Heart left ventricle (tissue), 16 donors: ENCODE data around the gene CELSR3. TPM values are rescaled to one million over a fixed set of nuclear protein-coding genes. Genes with fewer than 3 reads are reported as not detected.

Experiments
- ATAC-seq, 4 donors: fragments of 200-7000 bp; cut with Tn5 transposase; one replicate each; pipeline ENCODE4 v1.9.1; 2020 to 2022; ENCODE audit warnings: moderate library complexity in 4 of 4, mild to moderate bottlenecking in 3 of 4, moderate number of reproducible peaks in 1 of 4
- DNase-seq, 5 donors: peaks; one replicate each; pipeline ENCODE4 v3.0.0-alpha.2; 2020
- H3K27ac ChIP-seq, 12 donors: fragments of 200-600 bp; sonication (generic) in 4 of 12; one replicate each; pipeline versions ENCODE4 v1.5.0 to v1.8.0; 2016 to 2022; ENCODE audit warnings: mild to moderate bottlenecking in 2 of 12
- H3K27me3 ChIP-seq, 9 donors: fragments of 200-600 bp; sonication (generic) in 2 of 9; one replicate each; pipeline versions ENCODE4 v1.5.1 to v1.8.0; 2016 to 2022; ENCODE audit warnings: mild to moderate bottlenecking in 3 of 9
- H3K36me3 ChIP-seq, 9 donors: fragments of 200-600 bp; sonication (generic) in 2 of 9; one replicate each; pipeline versions ENCODE4 v1.5.0 to v1.8.0; 2018 to 2022; ENCODE audit warnings: mild to moderate bottlenecking in 2 of 9
- H3K4me1 ChIP-seq, 12 donors: fragments of 200-600 bp; sonication (generic) in 4 of 12; one replicate each; pipeline versions ENCODE4 v1.5.0 to v1.8.0; 2016 to 2022; ENCODE audit warnings: mild to moderate bottlenecking in 3 of 12
- H3K4me3 ChIP-seq, 12 donors: fragments of 200-600 bp; sonication (generic) in 4 of 12; one replicate each; pipeline versions ENCODE4 v1.5.0 to v1.8.0; 2017 to 2022; ENCODE audit warnings: mild to moderate bottlenecking in 9 of 12, moderate library complexity in 4 of 12
- H3K9me3 ChIP-seq, 12 donors: fragments of 200-600 bp; sonication (generic) in 4 of 12; one replicate each; pipeline versions ENCODE4 v1.5.0 to v1.8.0; 2016 to 2022; ENCODE audit warnings: mild to moderate bottlenecking in 1 of 12
- CTCF ChIP-seq, 12 donors: fragments of 200-600 bp; sonication (generic) in 4 of 12; IDR thresholded peaks; one replicate each; pipeline versions ENCODE4 v1.5.0 to v1.8.0; 2018 to 2022; ENCODE audit warnings: antibody characterized with exemption in 12 of 12, mild to moderate bottlenecking in 5 of 12
- POLR2A ChIP-seq, 2 donors: fragments of 450-650 bp; IDR thresholded peaks; one replicate each; pipeline ENCODE4 v1.6.1; 2017; ENCODE audit warnings: antibody characterized with exemption in 2 of 2, mild to moderate bottlenecking in 2 of 2, moderate library complexity in 2 of 2
- WGBS, 4 donors: extraction: QIAGEN DNeasy Blood & Tissue Kit in 2 of 4; methylation state at CpG; one replicate each; pipeline versions ENCODE4 v1.1.5 to v1.1.7; 2013 to 2018; 5-methylcytosine and 5-hydroxymethylcytosine counted together
- intact Hi-C, 10 donors: fragments of 100-400 bp; cut with DNase I; formaldehyde crosslinking; loops; one replicate each; pipeline versions ENCODE4 v1.11.1 to v1.14.2; 2022
- polyA plus RNA-seq, 2 donors: library from polyadenylated mRNA; stranded (reverse); fragments of 200-250 nt; gene quantifications; one replicate each; pipeline ENCODE4 v1.2.3, GENCODE V29; 2013
- total RNA-seq, 9 donors: library from RNA; depleted of rRNA in 2 of 9; stranded (reverse); fragments of >200 nt in 2 of 9; fragmentation: NEBNext Ultra II Directional in 3 of 9; extraction: Animal tissue kit (Norgen Biotek cat#: 25700) in 3 of 9; gene quantifications; one replicate each; pipeline versions ENCODE4 v1.1.0 to v1.2.4, GENCODE V29; 2016 to 2023
- donor health status: ischemic (EF 13 %, LVEDD 7.1; RV severe dilation, severe dysfunction).
- donor health status: healthy with polysubstance abuse.
- donor health status: DM: no; HTN: yes; CAD: no.
- donor health status: DM: no; HTN: no; CAD: no.
- donor health status: ischemic (EF 25% LVEDD 6.9; RV normal size, moderate dysfunction).
- donor health status: ischemic (EF 25% LVEDD 5.7; RV mildly dilated, moderate dysfunction).
- donor health status: healthy.
- donor health status: DM: yes; HTN: yes; CAD: no.
- donor health status: ischemic (EF 35%, LVEDD 5.7; RV mildly dilated, moderate dysfunction).
- donor health status: nonischemic (EF 11% LVEDD 7.7; RV severe dilation, severe dysfunction).
- donor health status: DM: yes; HTN: yes; CAD: no.
- donor health status: PGD.
- donor health status: ischemic (EF 29% LVEDD 5.4; RV normal size, mild dysfunction).
- donor health status: nonischemic (EF 23%, LVEDD 6.1; RV moderate dilation, normal function).

CELSR3 gene
- total and polyA plus RNA-seq, 11 donors = 0.10 to 0.36 (median 0.19) TPM

- ATAC-seq (no peak), DNase-seq (no peak)
- TF ChIP-seq CTCF (IDR thresholded peaks at IDR 0.05) (no peak), POLR2A (IDR thresholded peaks at IDR 0.05) (no peak)
- intact Hi-C loops = no loop called here
- 93 to 95% (median 95%) methylated on average over 18 to 24 of the region's 24 CpGs for WGBS, 4 donors
- Histone ChIP-seq H3K4me1 (peaks cover 0 to 11% (median 9%) of the 10 kb centered on the region in 12 donors), H3K27ac (no peak overlapping the region), H3K36me3 (peaks cover 0 to 88% (median 78%) of the 10 kb centered on the region in 9 donors), H3K9me3 (no peaks in the 10 kb centered on the region), H3K27me3 (no peaks in the 10 kb centered on the region), H3K4me3 (no peak overlapping the region)
Observed at GRCh38 chr3:48678566-48679380, 16.1 kb upstream of the CELSR3 start.

- intact Hi-C loops = no loop called here
- no peak overlapping the region for H3K4me3 ChIP-seq
- no peaks in the 10 kb centered on the region for H3K9me3 ChIP-seq
- no peak overlapping the region for H3K27ac ChIP-seq
- peaks cover 0 to 3% (median 2%) of the 10 kb centered on the region in 12 donors for H3K4me1 ChIP-seq
- 59 to 64% (median 63%) methylated on average over 4 of the region's 4 CpGs for WGBS, 4 donors
- ATAC-seq (no peak), DNase-seq (no peak)
- H3K27me3 ChIP-seq = no peaks in the 10 kb centered on the region
- TF ChIP-seq POLR2A (IDR thresholded peaks at IDR 0.05) (no peak), CTCF (IDR thresholded peaks at IDR 0.05) (no peak)
- H3K36me3 ChIP-seq = peaks cover 0 to 89% (median 80%) of the 10 kb centered on the region in 9 donors
Observed at GRCh38 chr3:48678056-48678455, 15.4 kb upstream of the CELSR3 start.

- no peak overlapping the region for H3K4me3 ChIP-seq
- 91 to 94% (median 93%) methylated on average over 9 of the region's 9 CpGs for WGBS, 4 donors
- H3K9me3 ChIP-seq = no peaks in the 10 kb centered on the region
- H3K36me3 ChIP-seq = peaks cover 0 to 67% (median 61%) of the 10 kb centered on the region in 9 donors
- ATAC-seq = peak in 1 of 4 donors; percentile 13
- intact Hi-C loops = no loop called here
- no peak for DNase-seq
- no peaks in the 10 kb centered on the region for H3K27me3 ChIP-seq
- H3K4me1 ChIP-seq = no peaks in the 10 kb centered on the region
- H3K27ac ChIP-seq = no peak overlapping the region
- no peak for TF ChIP-seq CTCF (IDR thresholded peaks at IDR 0.05)
- no peak for TF ChIP-seq POLR2A (IDR thresholded peaks at IDR 0.05)
Observed at GRCh38 chr3:48674505-48674904, 11.8 kb upstream of the CELSR3 start.

- H3K9me3 ChIP-seq = no peaks in the 10 kb centered on the region
- H3K27ac ChIP-seq = no peak overlapping the region
- H3K4me3 ChIP-seq = no peak overlapping the region
- DNase-seq = no peak
- no peaks in the 10 kb centered on the region for H3K27me3 ChIP-seq
- intact Hi-C loops = no loop called here
- no peak for TF ChIP-seq CTCF (IDR thresholded peaks at IDR 0.05)
- no peak for TF ChIP-seq POLR2A (IDR thresholded peaks at IDR 0.05)
- ATAC-seq = no peak
- peaks cover 0 to 47% (median 41%) of the 10 kb centered on the region in 9 donors for H3K36me3 ChIP-seq
- H3K4me1 ChIP-seq = no peaks in the 10 kb centered on the region
- WGBS, 4 donors = 42 to 47% (median 43%) methylated on average over 1 of the region's 1 CpG
Observed at GRCh38 chr3:48672522-48672921, 9.8 kb upstream of the CELSR3 start.
